Vagina (tissue), 2 donors: ENCODE results near the gene DNASE1L2.

Experiments
- CTCF ChIP-seq, 3 experiments: fragments of 450-650 bp in 2 of 3; fragments of 200-600 bp in 1 of 3; sonication (generic) in 1 of 3; IDR thresholded peaks; one replicate each; pipeline ENCODE4 v1.5.1; 2017 to 2019; ENCODE audit warnings: antibody characterized with exemption in 3 of 3, mild to moderate bottlenecking in 2 of 3, moderate library complexity in 2 of 3
- POLR2A ChIP-seq, 2 donors: fragments of 450-650 bp; IDR thresholded peaks; one replicate each; pipeline ENCODE4 v1.6.1; 2017; ENCODE audit warnings: antibody characterized with exemption in 2 of 2, mild to moderate bottlenecking in 2 of 2, moderate library complexity in 2 of 2

DNA sequence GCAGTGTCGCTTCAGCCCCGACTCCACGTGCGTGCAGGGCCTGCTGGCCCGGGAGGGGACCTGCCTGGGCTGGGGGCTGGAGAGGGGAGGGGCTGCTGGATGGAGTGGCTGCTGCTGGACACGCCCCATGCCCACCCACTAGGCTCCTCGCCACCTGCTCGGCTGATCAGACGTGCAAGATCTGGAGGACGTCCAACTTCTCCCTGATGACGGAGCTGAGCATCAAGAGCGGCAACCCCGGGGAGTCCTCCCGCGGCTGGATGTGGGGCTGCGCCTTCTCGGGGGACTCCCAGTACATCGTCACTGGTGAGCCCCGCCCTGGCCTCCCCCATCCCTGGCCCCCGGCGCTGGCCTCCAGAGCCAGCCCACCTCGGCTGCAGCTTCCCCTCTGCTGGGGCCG, 27.9 kb upstream of the DNASE1L2 start:
- TF ChIP-seq CTCF (IDR thresholded peaks at IDR 0.05): no peak
- no peak for TF ChIP-seq POLR2A (IDR thresholded peaks at IDR 0.05)
